Measurements from ENCODE around the gene MYBPC3. TPM values are rescaled to one million over a fixed set of nuclear protein-coding genes. Genes with fewer than 3 reads are reported as not detected.

MYBPC3 gene
- not detected for total RNA-seq

DNA sequence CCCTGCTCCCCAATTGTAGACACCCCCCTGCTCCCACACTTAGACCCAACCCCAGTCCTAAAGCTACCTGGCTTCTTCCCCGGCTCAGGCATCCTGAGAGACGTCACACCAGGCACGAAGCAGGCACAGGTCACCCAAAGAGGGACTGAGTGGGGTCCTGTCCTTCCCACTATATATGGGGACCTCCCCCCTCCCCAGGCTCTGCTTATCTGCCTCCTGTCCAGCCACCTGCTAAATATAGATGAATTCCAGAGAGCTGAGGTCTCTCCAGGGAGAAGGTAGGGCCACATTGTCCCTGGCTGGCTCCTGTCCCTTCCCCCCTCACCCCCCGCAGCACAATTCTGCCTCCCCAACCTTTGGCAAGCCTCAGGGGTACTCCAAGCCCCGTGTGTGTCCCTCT lies at the start of gene MYBPC3:
TSS of gene MYBPC3 (minus strand) at position 147 of the 400 bp plus-strand sequence. CDS start at position 92, 55 bp downstream.

DNA sequence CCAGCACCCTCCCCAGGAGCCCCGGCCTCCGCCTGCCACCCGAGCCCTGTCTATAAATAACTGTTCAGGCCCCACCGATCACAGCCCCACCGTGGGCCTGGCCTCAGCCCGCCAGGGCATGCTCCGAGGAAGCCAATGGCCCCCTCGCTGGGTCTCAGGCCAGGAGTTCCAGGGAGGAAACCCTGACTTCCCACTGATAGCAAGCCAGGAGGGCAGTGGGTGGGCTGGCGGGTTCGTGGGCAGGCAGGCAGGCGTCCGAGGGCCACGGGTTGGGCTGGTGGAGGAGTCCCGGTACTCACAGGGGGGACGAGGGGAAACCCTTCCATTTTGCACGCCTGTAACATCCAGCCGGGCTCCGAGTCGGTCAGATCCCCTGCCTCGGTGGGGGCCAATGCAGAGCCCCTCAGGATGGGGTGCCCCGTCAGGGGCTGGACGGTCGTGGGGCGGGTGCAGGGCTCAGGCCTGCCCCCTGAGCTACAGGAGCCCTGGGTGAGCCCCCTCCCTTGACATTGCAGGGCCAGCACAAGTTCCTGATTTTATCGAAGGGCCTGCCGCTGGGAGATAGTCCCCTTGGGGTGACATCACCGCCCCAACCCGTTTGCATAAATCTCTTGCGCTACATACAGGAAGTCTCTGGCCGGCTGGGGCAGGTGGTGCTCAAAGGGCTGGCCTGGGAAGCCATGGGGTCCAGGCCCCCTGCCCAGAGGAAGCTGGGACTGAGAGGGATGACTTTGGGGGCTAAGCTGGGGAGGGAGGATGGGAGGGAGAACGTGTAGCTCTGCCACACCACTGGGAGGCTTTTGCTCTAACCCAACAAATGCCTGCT lies 25.7 kb upstream of the MYBPC3 start, which contains the start of gene SPI1:
TSS of gene SPI1 (minus strand) at position 538 of the 826 bp plus-strand sequence. CDS start at position 344, 194 bp downstream.

Small RNA genes lying within 50 kb of the gene (small RNA-seq; reads per million reads assigned to genes)
- not detected for gene MIR4487 (ENCODE audit: low replicate concordance)

Other genes with a start within 250 kb of the MYBPC3 start
- 176 TPM for gene ARFGAP2, start 175.8 kb downstream of the MYBPC3 start, total RNA-seq
- 3.4 TPM for gene PACSIN3, start 166.3 kb downstream of the MYBPC3 start, total RNA-seq
- 13.1 TPM for gene DDB2, start 137.7 kb downstream of the MYBPC3 start, total RNA-seq
- gene ACP2, start 103.9 kb downstream of the MYBPC3 start, total RNA-seq = 30.7 TPM
- gene NR1H3, start 94.7 kb downstream of the MYBPC3 start, total RNA-seq = 10.3 TPM
- 104 TPM for gene MADD, start 82.6 kb downstream of the MYBPC3 start, total RNA-seq
- gene SPI1, start 25.8 kb upstream of the MYBPC3 start, total RNA-seq = 1.6 TPM
- 11.6 TPM for gene SLC39A13, start 55.9 kb upstream of the MYBPC3 start, total RNA-seq
- gene PSMC3, start 73.7 kb upstream of the MYBPC3 start, total RNA-seq = 135 TPM
- not detected for gene RAPSN, start 96.4 kb upstream of the MYBPC3 start, total RNA-seq
- gene CELF1, start 200.4 kb upstream of the MYBPC3 start, total RNA-seq = 498 TPM
- 24.7 TPM for gene PTPMT1, start 212.9 kb upstream of the MYBPC3 start, total RNA-seq
- gene KBTBD4, start 226.3 kb upstream of the MYBPC3 start, total RNA-seq = 33.5 TPM
- 55.7 TPM for gene NDUFS3, start 226.4 kb upstream of the MYBPC3 start, total RNA-seq
- gene FAM180B, start 234.0 kb upstream of the MYBPC3 start, total RNA-seq = not detected
- gene C1QTNF4, start 241.7 kb upstream of the MYBPC3 start, total RNA-seq = 19.7 TPM